Adrenal gland (tissue), 5 donors: ENCODE results near the gene LARGE1.

ENCODE experiments used
- CTCF ChIP-seq, 6 experiments: fragments of 450-650 bp in 4 of 6; fragments of 200-600 bp in 2 of 6; sonication (generic) in 1 of 6; IDR thresholded peaks; 1 replicate in 5 of 6; 2 replicates in 1 of 6; pipeline versions ENCODE4 v1.5.1 to v1.8.0; 2016 to 2021; ENCODE audit warnings: antibody characterized with exemption in 6 of 6, mild to moderate bottlenecking in 2 of 6, moderate library complexity in 1 of 6
- POLR2A ChIP-seq, 2 donors: fragments of 450-650 bp; IDR thresholded peaks; one replicate each; pipeline ENCODE4 v1.6.1; 2017; ENCODE audit warnings: antibody characterized with exemption in 2 of 2, mild to moderate bottlenecking in 2 of 2, moderate library complexity in 1 of 2
- donor health status: DM: no; HTN: no; CAD: no.

GRCh38 chr22:33757041-33757801 lies 163.1 kb downstream of the LARGE1 start:
- TF ChIP-seq CTCF (IDR thresholded peaks at IDR 0.05) (no peak), POLR2A (IDR thresholded peaks at IDR 0.05) (no peak)
